Stimulated activated CD4-positive, alpha-beta T cell treated with anti-CD3 and anti-CD28 coated beads, Interleukin-15, amount 100 ng/mL, for 1 hour (primary cell): Measurements from ENCODE around the gene KRT33B.
"Not testable (repeated sequence)": the region's sequence is repeated elsewhere in the genome, so short reads cannot be mapped to it uniquely, and the experiment has no call there.

ENCODE experiments used
- DNase-seq, 2 donors: peaks; one replicate each; pipeline ENCODE4 v3.0.0-alpha.2; 2020; ENCODE audit warnings: low read depth in 1 of 2, low spot score in 1 of 2

KRT33B gene

DNA sequence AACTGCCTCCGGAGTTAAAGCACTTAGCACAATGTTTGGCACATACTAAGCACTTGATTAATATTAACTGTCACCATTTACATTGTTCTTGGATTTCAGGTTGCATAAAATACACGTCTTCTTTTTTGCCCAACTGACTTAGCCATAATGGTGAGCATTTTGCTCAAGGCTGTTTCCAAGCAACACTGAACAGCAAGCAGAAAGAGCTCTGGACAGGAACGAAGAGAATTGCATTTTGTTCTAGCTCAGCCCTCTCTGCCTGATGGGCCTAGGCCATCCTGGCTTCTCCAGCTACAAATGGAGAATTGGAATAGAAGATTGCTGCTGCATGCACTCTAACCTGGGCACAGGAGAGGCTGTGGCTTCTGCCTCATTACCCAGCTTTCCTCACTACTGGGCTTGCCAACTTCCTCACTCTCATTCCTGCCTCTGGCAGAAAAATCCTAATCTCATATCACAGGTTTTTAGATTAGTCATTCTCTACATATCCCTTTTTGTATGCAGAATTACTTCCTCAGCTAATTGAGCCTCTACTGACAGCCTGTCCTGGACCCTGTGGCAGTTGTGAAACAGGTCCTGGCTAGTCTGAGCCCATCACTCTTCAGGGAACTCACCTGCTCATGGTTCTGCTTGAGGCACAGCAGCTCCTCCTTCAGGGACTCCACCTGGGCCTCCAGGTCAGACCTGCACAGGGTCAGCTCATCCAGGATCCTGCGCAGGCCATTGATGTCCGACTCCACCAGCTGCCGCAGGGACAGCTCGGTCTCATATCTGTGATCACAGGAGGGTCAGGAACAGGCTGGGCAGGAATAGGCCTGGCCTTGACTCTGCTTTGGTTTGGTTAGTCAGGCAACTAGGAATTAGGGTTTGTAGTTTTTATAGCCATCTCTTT is 21.5 kb downstream of the KRT33B start:
- no peak for DNase-seq

DNA sequence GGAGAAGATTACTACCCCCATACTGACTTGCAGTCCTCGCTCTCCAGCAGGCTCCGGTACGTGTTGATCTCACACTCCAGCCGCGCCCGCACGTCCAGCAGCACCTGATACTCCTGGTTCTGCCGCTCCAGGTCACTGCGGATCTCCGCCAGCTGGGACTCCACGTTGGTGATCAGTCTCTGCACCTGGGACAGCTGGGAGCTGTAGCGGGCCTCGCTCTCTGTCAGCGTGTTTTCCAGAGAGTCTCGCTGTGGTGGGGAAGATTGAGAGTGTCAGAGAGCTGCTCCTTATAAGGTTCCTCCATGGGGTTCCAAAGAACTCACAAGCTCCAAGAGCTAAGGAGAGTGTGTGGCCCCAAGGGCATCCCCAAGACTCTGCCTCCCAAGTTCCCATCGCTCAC is 23.2 kb downstream of the KRT33B start:
- DNase-seq: not testable (repeated sequence)

- no peak for DNase-seq
These were observed 23.6 kb downstream of the KRT33B start for GRCh38 chr17:41345992-41346391.

GRCh38 chr17:41343029-41343428 is 26.6 kb downstream of the KRT33B start:
- no peak for DNase-seq

DNA sequence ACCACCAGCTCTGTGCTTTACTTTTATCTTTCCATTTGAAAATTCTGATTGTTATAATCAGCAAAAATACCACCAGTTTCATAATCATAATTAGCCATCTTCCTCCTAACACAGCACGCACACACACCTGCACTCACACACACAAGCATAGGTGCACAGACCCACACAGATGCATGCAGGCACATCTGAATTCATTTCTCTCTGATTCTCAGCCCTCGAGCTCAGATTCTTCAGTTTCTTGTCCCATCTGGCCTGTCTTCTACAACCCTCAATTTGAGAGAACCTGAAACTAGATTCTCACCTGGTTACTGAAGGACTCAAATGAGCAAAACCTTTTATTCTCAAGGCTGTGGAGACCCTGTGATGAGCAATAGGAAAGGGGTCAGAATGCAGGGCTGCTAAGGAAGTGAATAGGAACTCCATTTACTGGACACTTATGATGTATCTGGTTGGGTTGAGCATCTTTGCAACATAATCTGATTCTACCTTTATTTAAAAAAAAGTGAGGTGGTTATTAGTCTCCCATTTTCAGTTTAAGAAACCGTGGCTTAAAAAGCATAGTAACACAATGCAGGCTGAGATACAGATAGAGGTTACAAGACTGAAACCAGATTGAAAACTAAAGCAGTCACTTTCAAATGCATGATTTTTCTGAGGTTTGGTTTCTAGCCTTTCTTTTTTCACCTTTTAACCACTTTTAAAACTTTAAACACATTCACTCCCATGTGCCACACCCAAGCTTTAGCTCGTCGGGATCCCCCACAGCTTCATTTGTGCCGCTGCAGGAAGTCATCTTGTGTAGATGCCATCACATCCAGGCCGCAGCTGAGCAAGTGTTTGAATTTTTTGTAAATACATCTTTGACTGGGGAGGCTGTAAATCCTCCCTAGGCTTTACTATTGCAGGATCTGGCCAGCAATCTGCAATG is 28.4 kb downstream of the KRT33B start:
- no peak for DNase-seq

DNA sequence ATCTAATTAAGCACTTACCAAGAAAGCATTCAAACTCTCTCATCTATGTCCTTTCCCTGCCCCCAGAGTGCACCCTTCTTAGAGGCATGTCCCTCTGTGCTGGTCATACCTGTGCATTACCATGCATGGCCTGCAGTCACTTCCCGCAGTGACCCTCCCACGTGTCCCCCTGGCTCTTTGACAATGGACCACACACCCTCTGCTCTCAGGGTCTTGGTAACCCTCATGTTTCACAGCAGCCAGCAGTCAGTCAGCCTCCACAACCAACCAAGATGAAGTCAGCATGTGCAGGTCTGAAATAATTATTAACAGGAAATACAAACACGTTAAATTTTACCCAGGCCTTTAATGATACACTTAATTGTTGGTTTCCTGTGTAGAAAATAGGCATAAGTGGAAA is 29.1 kb downstream of the KRT33B start:
- no peak for DNase-seq

GRCh38 chr17:41339571-41340172 is 29.9 kb downstream of the KRT33B start:
- no peak for DNase-seq

DNA sequence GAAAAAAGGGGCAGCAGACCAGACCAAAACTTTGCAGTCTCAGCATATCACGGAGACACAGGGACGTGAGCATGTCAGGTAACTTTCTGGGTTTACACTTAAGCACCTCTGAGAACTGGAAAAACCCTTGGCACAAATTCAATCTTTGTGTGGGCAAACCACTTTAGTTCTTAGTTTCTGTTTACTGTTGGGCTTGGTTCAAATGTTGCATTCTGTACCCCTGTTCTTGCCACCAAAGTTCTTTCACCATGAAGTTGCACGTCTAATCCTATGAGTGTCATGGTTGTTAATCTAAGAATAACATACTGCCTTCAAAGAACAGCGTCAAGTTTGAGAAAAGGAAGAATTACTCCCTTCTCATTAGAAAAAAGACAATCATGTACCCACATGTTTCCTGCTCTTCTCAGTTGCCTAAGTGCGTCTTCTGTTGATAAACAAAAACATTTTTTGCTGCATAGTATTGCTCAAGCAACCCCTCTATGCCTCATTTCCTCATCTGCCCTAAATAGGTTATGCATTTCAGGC is 30.6 kb downstream of the KRT33B start:
- DNase-seq: no peak

DNA sequence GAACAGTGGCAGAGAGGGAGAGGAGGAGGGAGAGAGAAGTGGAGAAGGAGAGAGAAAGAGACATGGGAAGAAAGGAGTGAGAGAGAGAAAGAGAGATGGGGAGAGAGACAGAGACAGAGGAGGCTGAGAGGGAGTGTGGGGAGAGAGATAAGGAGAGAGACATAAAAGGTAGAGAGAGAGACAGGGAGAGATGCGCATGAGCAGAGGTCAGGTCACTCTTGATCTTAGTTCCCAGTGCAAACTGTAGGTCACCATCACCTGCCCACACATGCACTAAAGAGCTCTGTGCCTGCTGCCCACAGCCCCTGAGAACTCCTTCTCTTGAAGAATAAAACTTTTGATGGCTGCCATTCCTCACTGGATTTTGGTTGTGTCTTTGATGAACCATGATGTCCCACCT is 33.9 kb downstream of the KRT33B start:
- DNase-seq: no peak

DNA sequence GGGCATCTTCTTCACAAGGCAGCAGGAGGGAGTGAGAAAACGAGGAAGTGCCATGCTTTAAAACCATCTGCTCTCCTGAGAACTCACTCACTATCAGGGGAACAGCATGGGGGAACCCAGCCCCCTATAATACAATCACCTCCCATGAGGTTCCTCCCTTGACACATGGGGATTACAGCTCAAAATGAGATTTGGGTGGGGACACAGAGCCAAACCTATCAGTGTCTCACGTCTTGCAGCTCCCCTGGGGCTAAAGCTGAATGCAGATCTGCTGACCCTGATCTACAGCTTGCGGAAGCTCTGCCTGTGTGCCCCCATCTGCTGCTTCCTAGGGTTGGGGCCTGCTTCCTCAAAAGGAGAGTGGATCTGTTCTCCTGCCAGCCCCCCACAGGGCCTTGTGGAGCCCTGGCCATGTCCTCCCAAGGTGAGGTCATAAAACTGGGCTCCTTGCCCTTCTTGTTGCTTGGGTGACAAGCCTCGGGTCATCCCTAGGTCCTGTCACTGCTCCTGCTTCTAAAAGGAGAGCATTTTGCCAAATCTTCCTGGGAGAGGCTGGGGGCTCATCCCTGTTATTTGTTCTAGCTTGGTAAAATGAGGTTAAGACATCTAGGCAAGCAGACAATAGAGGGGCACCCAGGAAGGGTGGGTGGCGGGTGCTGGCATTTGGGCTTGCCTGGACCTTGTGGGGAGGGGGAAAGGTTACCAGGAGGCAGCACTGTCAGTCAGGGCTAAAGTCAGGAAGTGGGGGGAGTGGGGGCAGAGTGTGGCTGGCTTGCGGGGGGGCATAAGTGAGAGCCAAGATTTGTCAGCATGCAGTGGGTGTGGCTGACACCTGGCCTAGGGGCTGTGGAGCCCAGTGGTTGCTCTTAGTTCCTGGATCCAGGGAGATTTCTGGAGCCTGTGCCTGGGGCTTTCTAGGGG is 35.0 kb downstream of the KRT33B start:
- DNase-seq: no peak

- DNase-seq: no peak
These were observed 35.8 kb downstream of the KRT33B start for GRCh38 chr17:41333836-41334235.

- DNase-seq: no peak
These were observed 36.5 kb downstream of the KRT33B start for GRCh38 chr17:41333098-41333497.

DNA sequence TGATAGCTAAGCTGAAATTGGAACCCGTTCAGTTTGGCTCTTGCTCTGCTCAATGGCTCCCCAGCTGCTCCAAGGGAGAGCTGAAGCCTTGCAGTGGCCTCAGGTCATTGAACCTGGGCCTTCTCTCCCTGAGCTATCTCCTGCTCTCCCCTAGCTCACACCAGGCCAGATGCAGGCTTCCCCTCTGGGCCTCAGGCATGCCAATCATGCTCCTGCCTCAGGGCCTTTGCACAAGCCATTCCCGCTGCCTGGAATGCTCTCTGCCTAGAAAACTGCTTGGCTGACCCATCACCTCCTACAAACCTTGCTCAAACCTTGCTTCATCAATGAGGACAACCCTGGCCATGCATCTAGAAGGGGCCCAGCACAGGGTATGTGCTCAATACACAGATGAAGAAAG is 37.4 kb downstream of the KRT33B start:
- DNase-seq: no peak

DNA sequence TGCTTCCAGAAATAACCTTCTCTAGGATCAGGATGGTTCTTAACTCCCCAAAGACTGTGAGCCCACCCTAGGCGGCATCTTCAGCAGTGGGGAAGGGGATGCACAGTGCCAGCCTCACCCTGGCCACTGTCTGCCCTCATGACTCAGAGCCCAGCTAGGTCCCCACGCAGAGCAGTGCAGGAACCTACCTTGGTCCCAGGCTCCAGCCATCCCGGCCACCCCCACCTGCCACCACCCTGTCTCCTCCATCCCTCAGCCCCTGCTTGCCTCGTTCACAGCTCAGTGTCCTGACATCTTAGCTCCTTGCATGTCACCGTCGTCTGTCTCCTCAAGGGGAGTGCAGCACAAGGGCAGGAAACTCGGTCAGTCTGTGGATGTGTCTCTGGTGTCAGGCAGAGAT is 38.0 kb downstream of the KRT33B start:
- DNase-seq: no peak

DNA sequence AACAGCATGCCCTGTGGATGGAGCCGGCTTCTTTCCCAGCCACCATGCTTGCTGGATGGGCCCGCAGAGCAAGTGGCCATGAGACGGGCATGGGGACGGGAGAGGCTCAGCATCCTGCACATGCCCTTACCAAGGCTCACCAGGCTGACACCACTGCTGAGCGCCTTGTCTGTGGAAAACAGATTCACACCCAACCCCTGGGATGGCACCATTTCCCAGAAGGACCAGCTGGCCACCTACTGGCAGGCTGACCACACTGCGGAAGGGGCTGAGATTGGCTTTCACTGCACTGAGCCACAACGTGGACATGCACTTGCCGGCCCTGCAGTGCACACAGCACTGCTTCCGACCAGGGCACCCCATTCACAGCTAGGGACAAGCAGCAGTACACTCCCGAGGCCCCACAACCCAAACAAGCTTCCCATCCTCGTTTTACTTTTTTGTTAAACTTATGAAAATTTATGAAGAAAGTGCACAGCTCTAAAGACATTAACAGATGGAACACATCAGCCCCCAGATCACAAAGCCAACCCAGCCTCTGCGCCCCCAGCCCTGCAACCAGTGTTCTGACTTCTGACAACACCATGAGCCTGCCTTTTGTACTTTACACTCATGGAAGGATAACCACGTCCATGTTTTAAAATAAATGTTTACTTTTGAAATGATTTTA is 40.2 kb downstream of the KRT33B start:
- DNase-seq: no peak

- no peak for DNase-seq
These were observed 41.4 kb downstream of the KRT33B start for GRCh38 chr17:41328207-41328606.

GRCh38 chr17:41327411-41328120 is 42.0 kb downstream of the KRT33B start:
- DNase-seq: no peak

- no peak for DNase-seq
These were observed 43.2 kb downstream of the KRT33B start for GRCh38 chr17:41326173-41327145.
